ENCODE measurements around the gene SGMS2.

GRCh38 chr4:107856901-107857300, 32.2 kb downstream of the SGMS2 start:
- TF ChIP-seq, protein P1, sequence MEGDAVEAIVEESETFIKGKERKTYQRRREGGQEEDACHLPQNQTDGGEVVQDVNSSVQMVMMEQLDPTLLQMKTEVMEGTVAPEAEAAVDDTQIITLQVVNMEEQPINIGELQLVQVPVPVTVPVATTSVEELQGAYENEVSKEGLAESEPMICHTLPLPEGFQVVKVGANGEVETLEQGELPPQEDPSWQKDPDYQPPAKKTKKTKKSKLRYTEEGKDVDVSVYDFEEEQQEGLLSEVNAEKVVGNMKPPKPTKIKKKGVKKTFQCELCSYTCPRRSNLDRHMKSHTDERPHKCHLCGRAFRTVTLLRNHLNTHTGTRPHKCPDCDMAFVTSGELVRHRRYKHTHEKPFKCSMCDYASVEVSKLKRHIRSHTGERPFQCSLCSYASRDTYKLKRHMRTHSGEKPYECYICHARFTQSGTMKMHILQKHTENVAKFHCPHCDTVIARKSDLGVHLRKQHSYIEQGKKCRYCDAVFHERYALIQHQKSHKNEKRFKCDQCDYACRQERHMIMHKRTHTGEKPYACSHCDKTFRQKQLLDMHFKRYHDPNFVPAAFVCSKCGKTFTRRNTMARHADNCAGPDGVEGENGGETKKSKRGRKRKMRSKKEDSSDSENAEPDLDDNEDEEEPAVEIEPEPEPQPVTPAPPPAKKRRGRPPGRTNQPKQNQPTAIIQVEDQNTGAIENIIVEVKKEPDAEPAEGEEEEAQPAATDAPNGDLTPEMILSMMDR (IDR thresholded peaks at IDR 0.05 in 4 of 5, conservative IDR thresholded peaks at IDR 0.05 in 1 of 5) = no peak
- no peak for TF ChIP-seq POLR2A (IDR thresholded peaks at IDR 0.05)

All from gastrocnemius medialis (tissue), 4 donors.